ENCODE results near the gene ANKS1B.

- TF ChIP-seq POLR2A (IDR thresholded peaks at IDR 0.05; ENCODE audit: low read length) (no peak), GATA1 (IDR thresholded peaks at IDR 0.05; ENCODE audit: low read depth, low read length) (no peak)
Measured at GRCh38 chr12:99370421-99371138, 614.2 kb downstream of the ANKS1B start.

Data from erythroblast (primary cell).